SK-N-DZ (cell line): ENCODE data around the gene KLF16.
"Not testable (repeated sequence)": the region's sequence is repeated elsewhere in the genome, so short reads cannot be mapped to it uniquely, and the experiment has no call there.

Source experiments
- DNase-seq: peaks from one replicate; pipeline ENCODE4 v3.0.0-alpha.2; 2015; ENCODE audit warnings: low spot score

The KLF16 gene

GRCh38 chr19:1884291-1884718 lies 20.9 kb upstream of the KLF16 start:
- no peak for DNase-seq

DNA sequence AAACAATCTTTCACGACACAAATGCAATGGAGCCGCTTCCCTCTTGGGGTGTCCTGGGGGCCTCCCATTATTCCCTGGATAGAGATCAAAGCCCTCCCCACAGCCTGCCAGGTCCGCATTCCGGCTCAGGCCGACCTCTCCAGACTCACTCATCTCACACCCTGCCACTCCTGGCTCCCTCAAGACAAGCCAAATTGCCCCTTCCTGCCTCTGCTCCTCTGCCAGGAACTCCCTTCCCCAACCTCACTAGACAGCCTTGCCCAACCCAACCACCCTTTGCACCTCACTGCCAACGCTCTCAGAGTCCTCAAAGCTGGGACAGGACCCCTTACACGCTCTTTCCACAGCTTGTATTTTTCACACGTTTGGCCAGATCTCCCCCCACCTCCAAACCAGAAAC lies 20.4 kb upstream of the KLF16 start:
- DNase-seq: no peak

DNA sequence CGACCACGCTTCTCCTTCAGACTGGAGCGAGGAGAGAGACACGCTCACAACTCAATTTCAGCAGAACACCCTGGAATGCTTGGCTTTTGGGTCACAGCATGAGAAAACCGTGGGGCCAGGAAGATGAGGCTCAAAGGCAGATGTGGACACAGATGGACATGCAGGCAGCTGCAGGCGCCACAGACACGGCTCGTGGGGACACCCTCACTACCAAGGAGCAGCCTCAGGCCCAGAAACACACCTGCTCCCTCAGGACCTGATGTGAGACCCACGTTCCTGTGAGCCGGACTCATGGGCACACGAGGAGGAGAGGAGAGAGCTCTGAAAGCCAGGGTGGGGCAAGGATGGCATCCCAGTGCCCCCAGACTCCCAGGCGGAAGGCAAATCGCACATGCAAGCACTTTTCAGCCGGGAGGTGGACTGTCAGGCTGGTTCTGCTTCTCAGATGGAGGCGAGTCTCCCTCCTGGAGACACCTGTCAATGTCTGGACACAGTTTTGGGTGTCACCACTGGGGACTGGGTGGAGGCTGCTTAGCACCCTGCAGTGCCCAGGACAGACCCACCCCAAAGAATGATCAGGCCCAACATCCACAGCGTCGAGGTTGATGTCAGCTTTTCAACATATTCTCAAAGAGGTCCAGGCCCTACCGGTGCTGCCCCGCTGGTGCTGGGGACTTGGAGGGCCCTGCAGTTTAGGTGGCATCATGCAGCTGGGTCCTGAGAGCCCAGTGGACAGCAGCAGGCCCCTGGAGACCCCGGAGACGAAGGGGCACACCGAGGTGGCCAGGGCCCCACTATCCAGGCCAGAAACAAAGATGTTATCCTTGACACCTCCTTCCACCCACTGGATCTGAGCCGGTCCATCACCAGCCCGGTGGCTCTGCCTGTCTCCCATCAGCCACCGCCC lies 19.7 kb upstream of the KLF16 start:
- no peak for DNase-seq

- no peak for DNase-seq
Observed at GRCh38 chr19:1882089-1882785, 18.9 kb upstream of the KLF16 start.

GRCh38 chr19:1881393-1882088 lies 18.2 kb upstream of the KLF16 start:
- DNase-seq: not testable (repeated sequence)

- DNase-seq: no peak
Observed at GRCh38 chr19:1880611-1881392, 17.4 kb upstream of the KLF16 start.

DNA sequence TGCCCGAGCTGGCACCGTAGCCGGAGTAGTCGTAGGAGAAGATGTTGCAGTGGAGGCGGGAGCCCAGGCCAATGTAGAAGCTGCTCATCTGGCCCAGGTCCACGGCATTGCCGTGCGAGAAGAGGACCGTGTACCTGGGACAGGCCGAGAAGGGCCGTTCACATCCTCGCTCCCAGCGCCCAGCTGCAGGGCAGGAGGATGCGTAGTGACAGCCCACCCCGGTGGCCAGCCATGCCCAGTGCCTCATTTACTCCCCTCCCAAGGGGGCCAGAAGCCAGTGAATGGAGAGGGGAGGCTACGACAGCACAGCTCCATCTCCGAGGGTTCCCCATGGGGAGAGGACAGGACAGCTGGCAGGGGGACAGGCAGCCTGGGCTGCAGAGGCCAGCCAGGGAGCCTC lies 16.6 kb upstream of the KLF16 start:
- not testable (repeated sequence) for DNase-seq

- not testable (repeated sequence) for DNase-seq
Observed at GRCh38 chr19:1878583-1878982, 15.2 kb upstream of the KLF16 start.

- not testable (repeated sequence) for DNase-seq
Observed at GRCh38 chr19:1877280-1877660, 13.9 kb upstream of the KLF16 start.

- not testable (repeated sequence) for DNase-seq
Observed at GRCh38 chr19:1876496-1877279, 13.3 kb upstream of the KLF16 start.

GRCh38 chr19:1875646-1876495 lies 12.5 kb upstream of the KLF16 start:
- peak; percentile 89 for DNase-seq

DNA sequence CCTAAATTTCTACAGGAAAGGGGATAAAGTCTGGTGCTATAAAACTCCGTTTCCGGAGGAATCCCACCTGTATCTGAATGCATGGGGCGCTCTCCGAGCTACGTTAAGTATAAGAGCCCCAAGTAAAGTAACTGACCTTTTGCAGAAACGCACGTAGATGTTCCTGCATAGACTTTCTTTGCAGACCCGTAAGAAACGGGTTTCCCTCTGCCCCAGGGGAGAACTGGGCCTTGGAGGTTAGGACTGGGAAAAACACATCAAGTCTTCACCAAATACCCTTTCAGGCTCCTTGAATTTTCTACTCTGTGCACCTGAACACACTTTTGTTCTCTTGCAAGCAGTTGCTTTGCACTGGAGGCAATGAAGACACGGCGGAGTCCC lies 11.9 kb upstream of the KLF16 start:
- not testable (repeated sequence) for DNase-seq

DNA sequence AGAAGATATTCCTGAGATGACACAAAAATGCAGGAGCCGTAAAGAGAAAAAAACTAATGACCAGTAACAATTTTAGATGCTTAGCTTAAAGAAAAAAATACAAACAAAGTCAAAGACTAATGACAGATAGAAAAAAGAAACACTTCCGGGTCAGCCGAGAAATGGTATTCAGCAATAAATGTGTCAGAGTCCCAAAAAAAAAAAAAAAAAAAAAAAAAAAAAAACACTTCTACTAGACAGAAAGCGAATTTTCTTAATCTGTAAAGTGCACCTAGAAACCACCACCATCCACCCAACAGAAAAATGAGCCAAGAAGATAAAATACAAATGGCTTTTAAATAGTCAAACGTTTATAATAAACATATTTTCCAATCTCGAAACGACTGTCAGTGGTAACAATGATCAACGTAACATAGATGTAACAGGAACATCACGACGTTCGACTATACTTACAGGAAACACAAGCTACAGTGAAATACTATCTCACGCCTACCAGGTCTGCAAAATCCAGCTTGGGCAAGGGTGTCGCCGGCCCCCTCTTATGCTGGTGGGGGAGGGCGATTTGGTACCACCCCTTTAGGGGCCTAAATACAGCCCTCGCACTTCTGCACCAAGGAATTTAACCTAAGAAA lies 11.3 kb upstream of the KLF16 start:
- DNase-seq: no peak

DNA sequence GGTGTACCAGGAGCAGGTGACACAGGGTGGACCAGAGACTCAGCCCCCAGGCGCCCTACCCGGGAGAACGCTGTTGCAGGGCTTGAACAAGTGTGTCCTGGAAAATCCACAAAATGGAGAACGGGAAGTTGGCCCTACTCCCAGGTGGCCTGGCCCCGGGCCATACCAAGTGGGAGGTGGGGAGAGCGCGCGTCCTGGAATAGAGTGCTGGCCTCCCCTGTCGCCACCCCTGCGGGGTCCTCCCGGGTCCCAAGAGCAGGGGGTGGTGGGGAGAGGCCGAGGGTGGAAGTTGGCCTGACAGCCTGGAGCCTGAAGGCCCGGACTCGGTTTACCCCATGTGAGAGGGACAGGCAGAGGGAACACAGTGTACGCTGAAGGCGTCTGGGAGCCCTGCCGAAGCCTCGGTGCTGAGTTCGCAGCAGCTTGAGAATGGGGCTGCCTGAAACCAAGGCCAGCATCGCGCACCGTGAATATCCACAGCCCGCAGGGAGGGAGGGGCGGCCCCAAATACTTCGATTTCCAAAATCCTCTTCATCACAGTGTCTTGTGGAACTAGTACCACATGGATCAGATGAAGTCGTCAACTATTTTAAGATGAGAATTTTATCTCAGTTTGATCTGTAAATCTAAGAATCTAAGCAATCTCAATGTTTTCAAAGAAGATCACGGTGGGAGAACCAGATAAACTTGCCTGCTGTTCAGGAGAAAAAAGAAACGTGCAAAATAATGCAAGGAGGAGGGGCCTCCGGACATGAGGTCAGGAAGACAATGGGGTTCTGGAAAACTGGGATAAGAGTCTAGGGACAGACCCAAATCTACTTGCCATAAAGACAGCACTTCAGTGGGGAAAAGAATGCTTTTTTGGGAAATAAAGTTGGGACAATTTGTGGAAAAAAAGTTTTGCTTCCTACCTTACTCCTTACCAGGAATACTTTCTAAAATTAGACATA lies 10.4 kb upstream of the KLF16 start:
- no peak for DNase-seq

DNA sequence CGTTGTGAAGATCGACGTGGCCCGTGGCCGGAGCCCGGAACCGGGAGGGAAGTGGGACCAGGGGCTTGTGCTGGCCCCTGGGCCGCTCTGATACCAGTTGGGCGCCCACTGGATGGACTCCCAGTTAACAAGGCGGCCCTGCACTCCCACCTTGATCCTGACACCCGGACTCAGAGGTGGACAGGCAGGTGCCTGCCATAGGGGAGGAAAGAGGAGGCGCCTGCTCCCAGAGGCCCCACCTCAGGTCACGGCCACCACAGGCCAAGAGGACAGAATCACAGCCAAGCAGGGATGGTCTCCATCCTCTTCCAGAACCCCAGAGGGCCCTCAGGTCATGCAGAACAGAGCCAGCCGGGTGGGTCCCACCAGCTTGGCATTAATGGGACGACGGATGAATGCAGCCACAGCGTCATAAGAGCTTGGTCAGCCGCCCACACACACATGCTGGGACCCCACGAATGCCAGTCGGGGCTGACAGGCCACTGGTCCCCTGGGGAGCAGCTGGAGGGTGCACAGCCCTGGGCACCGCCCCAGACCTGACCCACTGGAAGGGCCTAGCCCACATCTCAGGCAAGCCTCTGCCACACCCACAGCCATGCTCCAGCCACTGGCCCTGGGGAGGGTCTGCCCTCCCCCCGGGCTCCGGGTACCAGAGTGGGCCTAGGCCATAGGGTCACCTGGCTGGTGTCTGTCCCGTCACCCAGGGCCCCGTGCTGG lies 9.6 kb upstream of the KLF16 start:
- DNase-seq: no peak

- no peak for DNase-seq
Observed at GRCh38 chr19:1871630-1872029, 8.3 kb upstream of the KLF16 start.

DNA sequence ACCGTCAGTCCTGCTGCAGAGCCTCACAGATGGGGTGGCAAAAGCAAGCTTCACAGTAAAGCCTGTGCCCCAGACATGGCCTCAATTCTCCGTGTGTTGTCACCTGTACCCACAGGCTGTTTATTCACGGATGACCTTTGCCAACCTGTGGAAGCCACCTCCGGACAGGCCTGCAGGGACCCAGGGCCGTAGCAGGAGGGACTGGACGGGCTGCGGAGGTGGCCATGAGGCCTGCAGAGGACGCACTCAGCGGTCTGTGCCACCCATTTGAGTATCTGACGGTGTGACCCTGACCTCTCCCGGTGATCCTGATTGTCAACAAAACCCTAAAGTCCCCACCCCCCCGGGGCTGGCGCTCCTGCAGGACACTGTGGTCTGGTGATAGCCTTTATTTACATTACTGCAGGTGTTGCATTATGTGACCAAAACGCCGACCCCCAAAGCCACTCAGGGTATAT lies 7.8 kb upstream of the KLF16 start:
- no peak for DNase-seq
